Panc1 (cell line): Measurements from ENCODE around the gene SDK1.

Experiments
- POLR2AphosphoS5 ChIP-seq: IDR thresholded peaks from 2 replicates; pipeline ENCODE4 v1.6.1; 2012; ENCODE audit warnings: mild to moderate bottlenecking, low read depth, low read length, moderate library complexity
- TF ChIP-seq, protein P1 (sequence below): fragments of 450-650 bp; IDR thresholded peaks from 2 replicates; pipeline ENCODE4 v1.5.1; 2017; ENCODE audit warnings: mild to moderate bottlenecking

DNA sequence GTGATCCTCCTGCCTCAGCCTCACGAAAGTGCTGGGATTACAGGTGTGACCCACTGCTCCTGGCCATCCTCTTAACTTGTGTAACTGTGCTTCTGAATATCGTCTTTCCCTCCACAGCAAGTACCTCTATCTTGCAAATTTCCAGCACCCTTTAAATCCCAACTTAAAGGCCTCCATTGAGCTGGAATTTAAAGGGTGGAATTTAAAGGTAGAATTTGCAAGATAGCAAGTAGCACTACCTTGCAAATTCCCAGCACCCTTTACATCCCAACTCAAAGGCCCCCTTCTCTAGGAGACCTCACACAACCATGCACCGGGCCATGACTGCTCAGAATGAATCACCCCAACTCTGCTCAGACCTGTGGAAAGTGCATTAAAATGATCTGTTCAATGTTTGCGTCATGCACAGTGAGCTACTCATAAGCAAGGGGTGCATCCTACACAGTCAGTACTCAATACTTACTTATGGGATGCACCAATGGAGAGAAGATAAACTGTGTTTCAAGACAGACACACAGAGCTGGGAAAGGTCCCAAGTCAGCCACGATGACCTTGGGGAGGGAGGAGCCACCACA, 17.8 kb upstream of the SDK1 start:
- TF ChIP-seq, protein P1, sequence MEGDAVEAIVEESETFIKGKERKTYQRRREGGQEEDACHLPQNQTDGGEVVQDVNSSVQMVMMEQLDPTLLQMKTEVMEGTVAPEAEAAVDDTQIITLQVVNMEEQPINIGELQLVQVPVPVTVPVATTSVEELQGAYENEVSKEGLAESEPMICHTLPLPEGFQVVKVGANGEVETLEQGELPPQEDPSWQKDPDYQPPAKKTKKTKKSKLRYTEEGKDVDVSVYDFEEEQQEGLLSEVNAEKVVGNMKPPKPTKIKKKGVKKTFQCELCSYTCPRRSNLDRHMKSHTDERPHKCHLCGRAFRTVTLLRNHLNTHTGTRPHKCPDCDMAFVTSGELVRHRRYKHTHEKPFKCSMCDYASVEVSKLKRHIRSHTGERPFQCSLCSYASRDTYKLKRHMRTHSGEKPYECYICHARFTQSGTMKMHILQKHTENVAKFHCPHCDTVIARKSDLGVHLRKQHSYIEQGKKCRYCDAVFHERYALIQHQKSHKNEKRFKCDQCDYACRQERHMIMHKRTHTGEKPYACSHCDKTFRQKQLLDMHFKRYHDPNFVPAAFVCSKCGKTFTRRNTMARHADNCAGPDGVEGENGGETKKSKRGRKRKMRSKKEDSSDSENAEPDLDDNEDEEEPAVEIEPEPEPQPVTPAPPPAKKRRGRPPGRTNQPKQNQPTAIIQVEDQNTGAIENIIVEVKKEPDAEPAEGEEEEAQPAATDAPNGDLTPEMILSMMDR, result no peak
- no peak for TF ChIP-seq POLR2AphosphoS5
